H1 (cell line): Measurements from ENCODE around the gene TXLNB. TPM values are rescaled to one million over a fixed set of nuclear protein-coding genes. Genes with fewer than 3 reads are reported as not detected.

Experiments used
- CTCF ChIA-PET: fragments of 300-600 bp; sonication (Branson Sonifier 250); formaldehyde crosslinking; loops from one replicate; lab custom pipeline; 2021; ENCODE audit not compliant: partially characterized antibody; lab: Charles Lee
- POLR2A ChIA-PET: fragments of 300-600 bp; sonication (Branson Sonifier 250); formaldehyde crosslinking; loops from one replicate; lab custom pipeline; 2021; ENCODE audit warnings: inconsistent platforms; ENCODE audit not compliant: partially characterized antibody; lab: Charles Lee
- DNase-seq, 2 experiments: peaks; one replicate each; pipeline versions ENCODE4 v3.0.0 to v3.0.0-alpha.2; 2010 to 2022; ENCODE audit warnings: low spot score in 2 of 2, low read depth in 1 of 2, mixed read lengths in 1 of 2
- FAIRE-seq: peaks from 2 replicates; lab custom pipeline; 2011; peaks lifted over from hg19 to GRCh38; lab: Jason Lieb, UNC
- H2AFZ ChIP-seq: 2 replicates; pipeline ENCODE4 v1.8.1; 2012; ENCODE audit warnings: low read length, inconsistent platforms
- H2AK5ac ChIP-seq: 2 replicates; pipeline ENCODE4 v1.6.1; 2013; ENCODE audit warnings: low read depth, low read length
- H2BK120ac ChIP-seq: replicated peaks from 2 replicates; pipeline ENCODE3; 2013; ENCODE audit warnings: low read depth, low read length, inconsistent platforms
- H2BK12ac ChIP-seq: 2 replicates; pipeline ENCODE4 v1.6.1; 2013; ENCODE audit warnings: low read depth, low read length
- H2BK15ac ChIP-seq: 2 replicates; pipeline ENCODE4 v1.6.1; 2013; ENCODE audit warnings: low read length
- H2BK20ac ChIP-seq: 2 replicates; pipeline ENCODE4 v1.6.1; 2013; ENCODE audit warnings: low read length
- H2BK5ac ChIP-seq: 2 replicates; pipeline ENCODE4 v1.6.1; 2013; ENCODE audit warnings: low read depth, low read length
- H3K14ac ChIP-seq: 2 replicates; pipeline ENCODE4 v1.6.1; 2013; ENCODE audit warnings: inconsistent platforms; ENCODE audit not compliant: insufficient read length
- H3K18ac ChIP-seq: 2 replicates; pipeline ENCODE4 v1.6.1; 2013; ENCODE audit warnings: low read length; ENCODE audit errors: extremely low read depth
- H3K23ac ChIP-seq: 2 replicates; pipeline ENCODE4 v1.6.1; 2013; ENCODE audit warnings: inconsistent platforms; ENCODE audit not compliant: insufficient read length
- H3K23me2 ChIP-seq: 2 replicates; pipeline ENCODE4 v1.6.1; 2013; ENCODE audit warnings: low read depth, low read length
- H3K27ac ChIP-seq: 2 replicates; pipeline ENCODE4 v1.6.1; 2011; ENCODE audit warnings: low read depth, low read length, inconsistent platforms
- H3K27me3 ChIP-seq, 4 experiments: replicated peaks in 1 of 4; 1 replicate in 1 of 4; 2 replicates in 3 of 4; pipeline versions ENCODE4 v1.6.1 to v1.8.1; 2011 to 2013; ENCODE audit warnings: low read length in 3 of 4, mild to moderate bottlenecking in 3 of 4, inconsistent platforms in 2 of 4, mixed read lengths in 2 of 4, moderate library complexity in 1 of 4; ENCODE audit not compliant: control insufficient read depth in 3 of 4, insufficient read depth in 3 of 4; ENCODE audit errors: extremely low read depth in 1 of 4
- H3K36me3 ChIP-seq, 4 experiments: 2 replicates each; pipeline versions ENCODE4 v1.6.1 to v1.8.1; 2011 to 2013; ENCODE audit warnings: mild to moderate bottlenecking in 4 of 4, low read length in 3 of 4, moderate library complexity in 2 of 4, control low read depth in 1 of 4, inconsistent platforms in 1 of 4; ENCODE audit not compliant: insufficient read depth in 4 of 4, control insufficient read depth in 2 of 4
- H3K4ac ChIP-seq: replicated peaks from 2 replicates; pipeline ENCODE3; 2013; ENCODE audit warnings: low read length, low read depth, mixed read lengths, inconsistent platforms; ENCODE audit not compliant: insufficient read length
- H3K4me1 ChIP-seq, 4 experiments: replicated peaks in 1 of 4; 1 replicate in 1 of 4; 2 replicates in 3 of 4; pipeline versions ENCODE4 v1.6.1 to v1.8.1; 2011 to 2013; ENCODE audit warnings: low read length in 3 of 4, inconsistent platforms in 2 of 4, mixed read lengths in 1 of 4; ENCODE audit not compliant: insufficient read depth in 4 of 4, control insufficient read depth in 3 of 4
- H3K4me2 ChIP-seq, 2 experiments: 2 replicates each; pipeline versions ENCODE4 v1.6.1 to v1.8.1; 2011 to 2013; ENCODE audit warnings: low read depth in 2 of 2, low read length in 2 of 2, control low read depth in 1 of 2, inconsistent platforms in 1 of 2, mild to moderate bottlenecking in 1 of 2; ENCODE audit not compliant: insufficient read depth in 1 of 2
- H3K4me3 ChIP-seq, 4 experiments: fragments of 200-600, 300-600 bp in 1 of 4; sonication (generic), shearing (Covaris generic), sonication (Bioruptor Twin) in 1 of 4; 2 replicates each; pipeline versions ENCODE4 v1.5.1 to v1.8.1; 2011 to 2016; ENCODE audit warnings: low read length in 4 of 4, low read depth in 3 of 4, control low read depth in 2 of 4, inconsistent platforms in 2 of 4, mild to moderate bottlenecking in 2 of 4, mixed read lengths in 1 of 4, moderate library complexity in 1 of 4; ENCODE audit not compliant: insufficient read depth in 2 of 4; ENCODE audit errors: extremely low read depth in 1 of 4
- H3K56ac ChIP-seq: replicated peaks from 2 replicates; pipeline ENCODE3; 2013; ENCODE audit warnings: low read depth, mild to moderate bottlenecking, mixed read lengths, low read length, inconsistent platforms; ENCODE audit not compliant: insufficient read length
- H3K79me1 ChIP-seq: 2 replicates; pipeline ENCODE4 v1.6.1; 2013; ENCODE audit warnings: low read depth, low read length, control low read depth
- H3K79me2 ChIP-seq, 2 experiments: 2 replicates each; pipeline versions ENCODE4 v1.6.1 to v1.8.1; 2012 to 2013; ENCODE audit warnings: low read length in 2 of 2, mild to moderate bottlenecking in 2 of 2, inconsistent platforms in 1 of 2; ENCODE audit not compliant: insufficient read depth in 2 of 2, control insufficient read depth in 1 of 2
- H3K9ac ChIP-seq, 4 experiments: replicated peaks in 1 of 4; 1 replicate in 1 of 4; 2 replicates in 3 of 4; pipeline versions ENCODE4 v1.6.1 to v1.8.1; 2011 to 2013; ENCODE audit warnings: low read depth in 3 of 4, low read length in 3 of 4, control low read depth in 2 of 4, mild to moderate bottlenecking in 2 of 4, moderate library complexity in 2 of 4, inconsistent platforms in 1 of 4; ENCODE audit errors: extremely low read depth in 1 of 4
- H3K9me3 ChIP-seq, 2 experiments: 2 replicates each; pipeline versions ENCODE4 v1.6.1 to v1.8.1; 2012 to 2013; ENCODE audit warnings: mild to moderate bottlenecking in 2 of 2, moderate library complexity in 2 of 2, control low read depth in 1 of 2, inconsistent platforms in 1 of 2, low read depth in 1 of 2, low read length in 1 of 2, mixed read lengths in 1 of 2; ENCODE audit not compliant: insufficient read depth in 2 of 2
- H4K20me1 ChIP-seq, 2 experiments: replicated peaks in 1 of 2; 2 replicates each; pipeline versions ENCODE3 to v1.8.1; 2011 to 2013; ENCODE audit warnings: inconsistent platforms in 2 of 2, low read length in 2 of 2, mild to moderate bottlenecking in 1 of 2; ENCODE audit not compliant: insufficient read depth in 2 of 2, control insufficient read depth in 1 of 2
- H4K5ac ChIP-seq: 2 replicates; pipeline ENCODE4 v1.6.1; 2013; ENCODE audit warnings: low read length, low read depth, mixed read lengths, inconsistent platforms; ENCODE audit not compliant: insufficient read length
- H4K8ac ChIP-seq: 2 replicates; pipeline ENCODE4 v1.8.0; 2013; ENCODE audit warnings: mild to moderate bottlenecking, moderate library complexity, low read length, inconsistent platforms; ENCODE audit not compliant: insufficient read depth; ENCODE audit errors: extremely low read depth
- H4K91ac ChIP-seq: replicated peaks from 2 replicates; pipeline ENCODE3; 2013; ENCODE audit warnings: low read length, mixed read lengths, inconsistent platforms; ENCODE audit not compliant: insufficient read length
- EGR1 ChIP-seq: IDR thresholded peaks from 2 replicates; pipeline ENCODE4 v1.6.1; 2011; ENCODE audit warnings: low read depth, low read length, borderline replicate concordance
- MAFK ChIP-seq: IDR thresholded peaks from 2 replicates; pipeline ENCODE4 v1.6.1; 2012; ENCODE audit warnings: low read depth, mild to moderate bottlenecking, improper control_type of control experiment, low read length
- POLR2AphosphoS5 ChIP-seq: IDR thresholded peaks from 2 replicates; pipeline ENCODE4 v1.6.1; 2011; ENCODE audit warnings: low read depth, low read length
- RBBP5 ChIP-seq: IDR thresholded peaks from 2 replicates; pipeline ENCODE4 v1.7.1; 2012; ENCODE audit warnings: low read depth, mild to moderate bottlenecking, inconsistent platforms, low read length, moderate library complexity, borderline replicate concordance
- SIRT6 ChIP-seq: IDR thresholded peaks from one replicate; pipeline ENCODE4 v1.7.1; 2012; ENCODE audit warnings: low read length, inconsistent platforms
- SIX5 ChIP-seq: IDR thresholded peaks from 2 replicates; pipeline ENCODE4 v1.6.1; 2011; ENCODE audit warnings: mild to moderate bottlenecking, low read depth, low read length
- TAF7 ChIP-seq: optimal IDR thresholded peaks from 2 replicates; pipeline ENCODE3; 2011; ENCODE audit warnings: low read depth, mild to moderate bottlenecking, inconsistent platforms, low read length, moderate library complexity, borderline replicate concordance
- WGBS, 2 experiments: shearing (Covaris generic) in 1 of 2; methylation state at CpG; one replicate each; pipeline versions ENCODE4 v1.1.6 to v1.1.7; 2013 to 2015; ENCODE audit warnings: low lambda C conversion rate in 2 of 2, mixed read lengths in 2 of 2, inconsistent platforms in 1 of 2, low coverage in 1 of 2, missing lambda C conversion rate in 1 of 2; ENCODE audit not compliant: insufficient replicate concordance in 2 of 2, insufficient coverage in 1 of 2, insufficient read length in 1 of 2; ENCODE audit errors: extremely low coverage in 1 of 2, missing lambda C conversion rate in 1 of 2; 5-methylcytosine and 5-hydroxymethylcytosine counted together
- polyA plus RNA-seq, 7 experiments: library from polyadenylated mRNA; depleted of rRNA in 3 of 7; stranded (reverse) in 5 of 7; unstranded in 2 of 7; fragments of >200 nt in 5 of 7; fragments of 200-250 nt in 2 of 7; gene quantifications; 1 replicate in 5 of 7; 2 replicates in 1 of 7; 4 replicates in 1 of 7; pipeline versions ENCODE4 v1.2.1 to v1.2.3, GENCODE V29; 2011 to 2013; ENCODE audit warnings: missing spikeins in 2 of 7, mixed read lengths in 2 of 7
- total RNA-seq: library from RNA; stranded (reverse); fragmentation: NEBNext Ultra II Directional; extraction: Animal tissue kit (Norgen Biotek cat#: 25700); gene quantifications from 2 replicates; pipeline ENCODE4 v1.2.1, GENCODE V29; 2021

The TXLNB gene
- total and polyA plus RNA-seq, 2 of the 8 experiments (the other 6 are each of a cell fraction or from before 2014, with no cell fraction given): 0.05 to 0.17 TPM

DNA sequence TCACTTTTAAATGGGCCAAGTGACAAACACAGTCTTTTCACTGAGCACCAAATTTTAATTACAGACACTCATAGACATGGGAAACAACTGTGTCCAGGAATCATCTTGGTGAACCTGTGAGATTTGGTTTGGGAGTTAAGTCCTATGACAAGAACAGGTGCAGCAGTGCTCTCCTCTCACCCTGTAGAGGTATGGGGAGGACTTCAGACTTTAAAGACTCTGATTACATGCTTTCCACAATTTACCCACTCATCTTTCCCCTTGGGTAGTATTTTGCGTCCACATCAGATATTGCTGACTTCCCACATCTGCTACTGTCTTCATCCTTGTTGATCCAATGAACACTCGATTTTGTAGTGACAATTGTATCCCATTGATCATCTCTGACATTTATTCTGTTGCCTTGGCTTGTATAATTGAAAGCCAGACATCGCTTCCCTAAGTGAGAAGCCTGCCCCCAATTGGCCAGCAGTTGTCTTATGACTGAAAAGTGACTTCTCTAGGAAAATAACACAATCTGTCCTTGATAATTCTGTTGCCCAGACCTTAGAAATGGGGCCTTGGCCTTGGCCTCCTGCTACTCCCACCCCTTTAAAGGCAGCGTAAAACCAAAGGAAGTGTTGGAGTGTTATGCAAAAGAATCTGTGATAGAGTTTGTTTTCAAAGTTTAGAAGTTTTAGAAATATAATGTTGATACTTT is 40.0 kb downstream of the TXLNB start:
- FAIRE-seq (no peak), DNase-seq (no peak)
- H3K18ac ChIP-seq: no peak overlapping the region
- no peak overlapping the region for H3K56ac ChIP-seq
- no peaks in the 10 kb centered on the region for H3K9me3 ChIP-seq
- no peak overlapping the region for H2BK12ac ChIP-seq
- no peaks in the 10 kb centered on the region for H3K36me3 ChIP-seq
- H3K27me3 ChIP-seq: no peaks in the 10 kb centered on the region
- no peak overlapping the region for H4K5ac ChIP-seq
- no peak overlapping the region for H2BK20ac ChIP-seq
- no peak overlapping the region for H3K14ac ChIP-seq
- H3K79me1 ChIP-seq: no peaks in the 10 kb centered on the region
- no peak overlapping the region for H2BK120ac ChIP-seq
- H4K91ac ChIP-seq: no peak overlapping the region
- H3K4ac ChIP-seq: no peak overlapping the region
- no peak overlapping the region for H4K8ac ChIP-seq
- ChIA-PET POLR2A (no interaction called here), CTCF (interaction anchor here (0.6 to 1.1 kb wide), 6 partner anchors 8 to 113 kb away, joined by 3 to 6 read pairs (median 3); no protein-coding TSS in a partner anchor)
- H3K4me1 ChIP-seq: no peaks in the 10 kb centered on the region
- H3K4me2 ChIP-seq: no peak overlapping the region
- no peak overlapping the region for H3K4me3 ChIP-seq
- no peak overlapping the region for H3K9ac ChIP-seq
- no peak overlapping the region for H2BK15ac ChIP-seq
- H2AFZ ChIP-seq: no peak overlapping the region; the same call in 1 of the 2 replicates
- no peaks in the 10 kb centered on the region for H3K23me2 ChIP-seq
- no peaks in the 10 kb centered on the region for H4K20me1 ChIP-seq
- H2AK5ac ChIP-seq: no peak overlapping the region
- WGBS, 2 experiments: 82% methylated on average over 4 of the region's 4 CpGs; no CpG with 5 or more reads in 1 of the 2 experiments
- no peak overlapping the region for H2BK5ac ChIP-seq
- no peaks in the 10 kb centered on the region for H3K79me2 ChIP-seq
- H3K27ac ChIP-seq: no peak overlapping the region
- H3K23ac ChIP-seq: no peak overlapping the region
- TF ChIP-seq TAF7 (no peak), SIRT6 (no peak), POLR2AphosphoS5 (no peak), SIX5 (no peak), MAFK (no peak), RBBP5 (no peak), EGR1 (no peak)
